ENCODE measurements around the gene MYO5B.
"Not testable (repeated sequence)": the region's sequence is repeated elsewhere in the genome, so short reads cannot be mapped to it uniquely, and the experiment has no call there.

The MYO5B gene

GRCh38 chr18:50104421-50104820 lies 90.5 kb downstream of the MYO5B start:
- no peak for DNase-seq (ENCODE audit: low read depth in 1 of 2, low spot score in 1 of 2)
- in situ Hi-C loops (cut with HindIII; ENCODE audit: low pct_unique_long_range_greater_than_20kb, low sequenced_read_pairs): no loop called here
- no peak for TF ChIP-seq JUND (IDR thresholded peaks at IDR 0.05; ENCODE audit: low read depth)

DNA sequence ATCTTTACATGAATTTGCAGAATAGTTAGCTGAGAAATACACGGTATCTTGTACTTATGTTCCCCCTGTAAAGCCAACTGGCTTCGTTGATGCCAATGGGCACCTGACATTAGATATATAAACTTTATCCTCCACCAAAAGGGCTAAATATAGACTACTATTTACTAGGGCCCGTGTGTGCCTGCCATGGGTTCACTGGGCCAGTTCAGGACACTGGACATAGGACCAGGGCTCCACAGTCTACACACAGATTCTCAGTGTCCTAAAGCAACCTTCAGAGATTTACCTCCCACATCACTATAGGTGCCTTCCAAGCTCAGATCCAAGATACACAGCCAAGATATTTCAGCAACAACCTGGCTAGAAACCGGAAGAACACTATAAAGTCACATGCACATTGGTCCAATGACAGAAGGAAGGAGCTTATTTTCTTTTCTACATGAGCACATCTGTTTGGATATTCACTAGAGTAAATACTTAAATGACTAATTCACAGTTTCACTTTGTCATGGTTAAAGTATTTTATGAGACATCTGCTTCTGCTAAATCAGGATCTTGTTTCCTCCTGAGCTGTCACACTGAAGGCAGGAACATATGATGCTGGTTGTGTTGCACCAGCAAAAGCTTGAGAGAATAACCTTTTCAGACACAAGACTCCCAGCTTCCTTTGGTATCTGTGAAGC lies 95.1 kb downstream of the MYO5B start:
- TF ChIP-seq JUND (IDR thresholded peaks at IDR 0.05; ENCODE audit: low read depth): no peak
- DNase-seq (ENCODE audit: low read depth in 1 of 2, low spot score in 1 of 2): peak in 1 of 2 experiments; percentile 13

GRCh38 chr18:50097702-50098101 lies 97.2 kb downstream of the MYO5B start:
- in situ Hi-C loops (cut with HindIII; ENCODE audit: low pct_unique_long_range_greater_than_20kb, low sequenced_read_pairs): no loop called here
- no peak for TF ChIP-seq JUND (IDR thresholded peaks at IDR 0.05; ENCODE audit: low read depth)
- DNase-seq (ENCODE audit: low read depth in 1 of 2, low spot score in 1 of 2): peak in 1 of 2 experiments; percentile 19

More for the DNA sequence above, 95.1 kb downstream of the MYO5B start:
- in situ Hi-C loops (cut with HindIII; ENCODE audit: low pct_unique_long_range_greater_than_20kb, low sequenced_read_pairs): no loop called here

DNA sequence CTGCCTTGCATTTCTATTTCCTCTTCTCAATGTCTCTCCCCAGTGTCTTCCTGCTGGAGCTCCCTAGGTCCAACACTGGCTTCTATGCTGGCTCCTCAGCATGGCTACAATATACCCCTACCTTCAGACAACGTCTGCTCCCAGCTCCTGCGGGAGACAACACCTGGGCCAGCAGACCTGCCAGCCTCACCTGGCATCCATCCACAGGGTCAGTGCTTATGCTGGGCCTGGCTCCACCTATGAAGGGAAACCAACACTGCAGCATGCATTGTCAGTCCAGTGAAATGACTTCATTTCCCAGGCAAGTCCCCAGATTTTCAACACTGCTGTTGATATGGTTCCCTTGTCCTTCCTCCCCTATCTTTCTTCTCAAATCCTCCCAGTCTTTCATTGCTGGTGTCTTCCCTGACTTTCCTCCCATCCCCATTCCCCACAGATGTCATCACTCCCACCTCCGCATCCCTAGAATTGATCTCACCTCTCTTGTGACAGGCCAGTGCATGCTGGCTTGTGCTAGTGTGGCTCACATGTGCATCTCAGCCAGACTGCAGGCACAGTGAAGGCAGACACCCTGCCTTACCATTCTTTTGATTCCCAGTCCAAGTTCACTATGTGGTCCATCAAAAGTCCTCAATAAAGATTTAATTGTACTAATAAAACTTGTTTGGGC lies 98.0 kb downstream of the MYO5B start:
- in situ Hi-C loops (cut with HindIII; ENCODE audit: low pct_unique_long_range_greater_than_20kb, low sequenced_read_pairs): no loop called here
- TF ChIP-seq JUND (IDR thresholded peaks at IDR 0.05; ENCODE audit: low read depth): no peak
- no peak for DNase-seq (ENCODE audit: low read depth in 1 of 2, low spot score in 1 of 2)

GRCh38 chr18:50094786-50095185 lies 100.2 kb downstream of the MYO5B start:
- DNase-seq (ENCODE audit: low read depth in 1 of 2, low spot score in 1 of 2); in situ Hi-C loops (cut with HindIII; ENCODE audit: low pct_unique_long_range_greater_than_20kb, low sequenced_read_pairs): not testable (repeated sequence)

- in situ Hi-C loops (cut with HindIII; ENCODE audit: low pct_unique_long_range_greater_than_20kb, low sequenced_read_pairs): no loop called here
- TF ChIP-seq JUND (IDR thresholded peaks at IDR 0.05; ENCODE audit: low read depth): no peak
- DNase-seq (ENCODE audit: low read depth in 1 of 2, low spot score in 1 of 2): no peak
Measured at GRCh38 chr18:50094221-50094773, 100.7 kb downstream of the MYO5B start.

DNA sequence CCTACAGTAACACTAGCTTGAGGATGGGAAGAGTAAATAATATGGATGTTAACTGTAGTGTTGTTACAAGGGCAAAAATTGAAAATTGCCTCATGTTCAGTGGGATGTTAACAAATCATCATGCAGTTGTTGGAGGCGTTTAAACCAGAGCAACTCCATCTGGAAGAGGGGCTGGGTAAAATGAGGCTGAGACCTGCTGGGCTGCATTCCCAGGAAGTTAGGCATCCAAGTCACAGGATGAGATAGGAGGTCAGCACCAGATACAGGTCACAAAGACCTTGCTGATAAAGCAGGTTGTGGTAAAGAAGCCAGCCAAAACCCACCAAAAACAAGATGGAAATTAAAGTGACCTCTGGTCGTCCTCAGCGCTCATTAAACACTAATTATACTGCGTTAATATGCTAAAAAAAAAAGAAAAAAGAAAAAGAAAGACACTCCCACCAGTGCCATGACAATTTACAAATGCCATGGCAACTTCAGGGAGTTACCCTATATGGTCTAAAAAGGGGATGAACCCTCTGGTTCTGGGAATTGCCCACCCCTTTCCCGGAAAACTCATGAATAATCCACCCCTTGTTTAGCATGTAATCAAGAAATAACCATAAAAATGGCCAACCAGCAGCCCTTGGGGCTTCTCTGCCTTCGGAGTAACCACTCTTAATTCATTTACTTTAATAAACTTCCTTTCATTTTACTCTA lies 101.4 kb downstream of the MYO5B start:
- DNase-seq (ENCODE audit: low read depth in 1 of 2, low spot score in 1 of 2): no peak
- in situ Hi-C loops (cut with HindIII; ENCODE audit: low pct_unique_long_range_greater_than_20kb, low sequenced_read_pairs): no loop called here

DNA sequence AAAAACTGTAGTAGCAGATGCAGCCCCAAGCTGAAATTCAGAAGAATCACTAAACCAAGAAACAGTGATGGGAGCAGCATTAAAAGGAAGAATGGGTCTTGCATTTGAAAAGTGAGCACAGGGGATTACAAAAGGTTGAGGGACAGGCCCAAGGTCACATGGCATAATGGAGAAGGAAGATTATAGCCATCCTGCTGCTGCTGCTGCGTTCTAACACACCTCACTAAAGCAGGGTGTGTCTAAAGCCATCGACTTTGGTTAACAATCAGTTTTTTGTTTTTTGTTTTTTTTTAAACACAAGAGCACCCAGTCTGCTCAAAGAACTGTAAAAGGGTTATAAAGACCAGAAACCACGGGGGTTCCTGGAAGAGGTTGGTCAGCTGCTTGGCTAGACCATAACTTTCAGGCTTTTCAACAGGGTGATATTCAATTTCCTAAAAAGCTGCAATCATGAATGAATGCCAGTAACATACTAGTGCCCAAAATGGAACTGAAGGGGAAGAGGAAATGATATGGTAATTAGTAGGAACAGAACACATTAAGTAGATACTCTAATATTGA lies 102.6 kb downstream of the MYO5B start:
- in situ Hi-C loops (cut with HindIII; ENCODE audit: low pct_unique_long_range_greater_than_20kb, low sequenced_read_pairs): no loop called here
- DNase-seq (ENCODE audit: low read depth in 1 of 2, low spot score in 1 of 2): no peak
- no peak for TF ChIP-seq JUND (IDR thresholded peaks at IDR 0.05; ENCODE audit: low read depth)

More for the DNA sequence above, 101.4 kb downstream of the MYO5B start:
- TF ChIP-seq JUND (IDR thresholded peaks at IDR 0.05; ENCODE audit: low read depth): no peak

DNA sequence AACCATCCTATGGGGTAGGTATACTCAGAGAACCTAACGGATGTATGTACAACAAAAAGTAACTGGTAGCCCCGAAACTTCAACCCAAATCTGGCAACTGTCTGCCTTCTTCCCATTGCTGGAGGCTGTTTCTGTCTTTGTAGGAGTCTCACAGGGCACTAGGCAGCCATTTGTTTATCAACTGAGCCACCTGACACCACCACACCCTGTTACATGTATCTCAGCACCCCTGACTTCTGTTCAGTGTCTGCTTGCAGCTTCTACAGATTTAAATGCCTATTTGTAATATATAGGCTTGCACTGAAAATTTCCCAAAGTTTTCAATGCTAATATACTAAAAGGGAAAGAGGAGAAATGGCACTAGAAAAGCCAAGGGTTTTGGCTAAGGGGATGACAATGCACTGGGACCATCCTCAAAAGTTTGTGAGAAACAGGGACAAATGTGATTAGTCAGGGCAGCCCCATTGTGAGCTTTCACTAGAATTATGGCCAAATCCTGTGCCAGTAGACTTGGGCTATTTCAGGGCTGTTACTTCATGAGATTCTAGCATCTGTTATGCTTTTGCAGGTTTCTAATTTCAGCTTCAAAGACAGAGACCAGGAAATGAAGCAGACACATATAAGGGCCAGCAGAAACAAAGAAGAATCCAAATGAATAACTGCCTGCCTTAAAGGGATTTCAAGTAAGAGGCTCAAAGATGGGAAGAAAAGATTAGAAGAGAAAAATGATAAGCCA lies 103.3 kb downstream of the MYO5B start:
- in situ Hi-C loops (cut with HindIII; ENCODE audit: low pct_unique_long_range_greater_than_20kb, low sequenced_read_pairs): no loop called here
- DNase-seq (ENCODE audit: low read depth in 1 of 2, low spot score in 1 of 2): no peak
- no peak for TF ChIP-seq JUND (IDR thresholded peaks at IDR 0.05; ENCODE audit: low read depth)

DNA sequence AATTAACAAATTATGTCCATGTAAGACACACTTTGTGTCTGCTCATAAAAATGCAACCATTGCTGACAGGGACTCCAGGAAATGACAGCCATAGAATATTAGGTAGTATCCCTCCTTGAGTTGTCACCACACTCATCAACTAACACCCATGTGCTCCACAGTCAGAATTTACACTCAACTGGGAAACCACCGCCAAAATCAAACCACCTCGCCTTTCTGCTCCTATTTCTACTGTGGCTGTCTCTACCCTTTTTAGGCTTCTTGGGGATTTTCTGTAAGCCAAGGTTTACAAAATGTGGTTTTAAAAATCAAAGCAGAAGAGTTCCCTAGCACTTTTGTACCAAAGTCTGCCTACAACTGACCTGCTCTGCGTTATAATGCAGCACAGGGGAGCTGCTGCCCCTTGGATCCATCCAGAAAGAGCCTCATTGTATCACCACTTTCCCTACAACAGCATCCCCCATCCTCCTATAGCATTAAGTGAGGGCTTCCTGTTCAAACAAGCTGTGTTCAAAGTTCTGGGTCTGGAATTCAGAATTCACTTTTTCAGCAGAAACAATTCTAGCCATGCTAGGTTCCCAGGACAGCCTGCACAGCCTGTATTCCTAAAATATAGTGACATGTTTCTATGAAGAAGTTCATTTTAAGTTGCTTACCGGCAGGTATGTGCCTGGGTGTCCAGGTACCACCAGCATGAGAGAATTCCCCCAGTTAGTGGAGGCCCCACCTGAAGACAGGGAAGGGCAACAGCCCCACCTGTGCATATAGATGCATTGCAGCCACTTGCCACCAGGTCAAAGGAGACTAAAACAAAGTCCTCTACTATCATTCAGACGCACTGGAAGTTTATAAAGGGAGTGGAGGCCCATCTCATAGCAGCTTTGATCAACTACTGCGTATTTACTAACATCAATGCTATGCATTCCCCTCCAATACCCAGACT lies 104.3 kb downstream of the MYO5B start:
- DNase-seq (ENCODE audit: low read depth in 1 of 2, low spot score in 1 of 2): no peak
- in situ Hi-C loops (cut with HindIII; ENCODE audit: low pct_unique_long_range_greater_than_20kb, low sequenced_read_pairs): no loop called here
- no peak for TF ChIP-seq JUND (IDR thresholded peaks at IDR 0.05; ENCODE audit: low read depth)

DNA sequence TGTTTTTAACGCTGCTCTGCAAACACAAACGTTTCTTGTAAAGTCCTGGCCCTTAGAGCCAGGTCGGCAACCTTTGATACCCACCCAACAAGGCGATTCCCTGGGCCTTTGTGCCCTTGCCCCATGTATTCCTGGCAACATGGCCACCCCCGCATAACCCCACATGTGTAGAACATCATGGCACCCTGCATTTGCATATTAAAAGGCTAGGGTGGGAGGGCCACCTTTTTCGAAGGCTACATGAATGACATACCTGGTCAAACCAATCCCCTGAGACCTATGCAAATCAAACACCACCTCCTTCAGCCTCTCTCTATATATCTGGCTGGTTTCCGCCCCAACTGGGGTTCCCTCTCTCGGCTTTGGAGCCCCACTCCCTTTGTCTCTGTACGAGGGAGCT lies 105.2 kb downstream of the MYO5B start:
- TF ChIP-seq JUND (IDR thresholded peaks at IDR 0.05; ENCODE audit: low read depth): no peak
- no peak for DNase-seq (ENCODE audit: low read depth in 1 of 2, low spot score in 1 of 2)
- in situ Hi-C loops (cut with HindIII; ENCODE audit: low pct_unique_long_range_greater_than_20kb, low sequenced_read_pairs): no loop called here
